HG03439 (cell line): ENCODE data around the gene IFI6.
"Not testable (repeated sequence)": the region's sequence is repeated elsewhere in the genome, so short reads cannot be mapped to it uniquely, and the experiment has no call there.

Source experiments
- ATAC-seq: cut with Tn5 transposase; IDR thresholded peaks from one replicate; pipeline ENCODE4 v1.9.1; 2021; ENCODE audit warnings: mild to moderate bottlenecking, moderate library complexity; ENCODE audit not compliant: unreplicated experiment

Gene IFI6

GRCh38 chr1:27632387-27633297 lies 39.4 kb downstream of the IFI6 start:
- peak; percentile 25 for ATAC-seq

GRCh38 chr1:27630859-27631491 lies 41.0 kb downstream of the IFI6 start:
- ATAC-seq, result peak; percentile 18

GRCh38 chr1:27628712-27629111 lies 43.3 kb downstream of the IFI6 start:
- no peak for ATAC-seq

- not testable (repeated sequence) for ATAC-seq
Observed at GRCh38 chr1:27627733-27628132, 44.3 kb downstream of the IFI6 start.

GRCh38 chr1:27627061-27627460 lies 44.9 kb downstream of the IFI6 start:
- ATAC-seq, result no peak

GRCh38 chr1:27626031-27626935 lies 45.7 kb downstream of the IFI6 start:
- no peak for ATAC-seq

- peak; percentile 11 for ATAC-seq
Observed at GRCh38 chr1:27624467-27625178, 47.4 kb downstream of the IFI6 start.

GRCh38 chr1:27623327-27624212 lies 48.4 kb downstream of the IFI6 start:
- no peak for ATAC-seq

GRCh38 chr1:27622828-27623227 lies 49.2 kb downstream of the IFI6 start:
- ATAC-seq, result no peak

- no peak for ATAC-seq
Observed at GRCh38 chr1:27621051-27621920, 50.7 kb downstream of the IFI6 start.

- not testable (repeated sequence) for ATAC-seq
Observed at GRCh38 chr1:27619782-27620438, 52.1 kb downstream of the IFI6 start.

- ATAC-seq, result no peak
Observed at GRCh38 chr1:27618341-27619082, 53.5 kb downstream of the IFI6 start.

- no peak for ATAC-seq
Observed at GRCh38 chr1:27617420-27617819, 54.6 kb downstream of the IFI6 start.

GRCh38 chr1:27616441-27616840 lies 55.6 kb downstream of the IFI6 start:
- ATAC-seq, result no peak
